GM19452 (cell line): ENCODE results near the gene MAGI2.

Experiments
- ATAC-seq: cut with Tn5 transposase; IDR thresholded peaks from one replicate; pipeline ENCODE4 v1.9.1; 2021; ENCODE audit not compliant: unreplicated experiment

The MAGI2 gene

GRCh38 chr7:78684201-78684600, 769.3 kb downstream of the MAGI2 start:
- ATAC-seq: no peak

- ATAC-seq: no peak
Measured at GRCh38 chr7:78683566-78683965, 769.9 kb downstream of the MAGI2 start.

GRCh38 chr7:78679112-78679876, 774.2 kb downstream of the MAGI2 start:
- ATAC-seq: no peak

GRCh38 chr7:78677391-78677790, 776.1 kb downstream of the MAGI2 start:
- ATAC-seq: no peak

- no peak for ATAC-seq
Measured at GRCh38 chr7:78675511-78675910, 778.0 kb downstream of the MAGI2 start.

GRCh38 chr7:78673272-78673671, 780.2 kb downstream of the MAGI2 start:
- no peak for ATAC-seq

- no peak for ATAC-seq
Measured at GRCh38 chr7:78662939-78663338, 790.5 kb downstream of the MAGI2 start.

GRCh38 chr7:78649976-78650375, 803.5 kb downstream of the MAGI2 start:
- no peak for ATAC-seq

- no peak for ATAC-seq
Measured at GRCh38 chr7:78649236-78649635, 804.2 kb downstream of the MAGI2 start.

- ATAC-seq: no peak
Measured at GRCh38 chr7:78642751-78643150, 810.7 kb downstream of the MAGI2 start.

GRCh38 chr7:78638364-78638763, 815.1 kb downstream of the MAGI2 start:
- ATAC-seq: no peak

GRCh38 chr7:78636727-78637126, 816.7 kb downstream of the MAGI2 start:
- no peak for ATAC-seq

- no peak for ATAC-seq
Measured at GRCh38 chr7:78635026-78635793, 818.3 kb downstream of the MAGI2 start.

- no peak for ATAC-seq
Measured at GRCh38 chr7:78634093-78634492, 819.4 kb downstream of the MAGI2 start.

- ATAC-seq: no peak
Measured at GRCh38 chr7:78620920-78621319, 832.5 kb downstream of the MAGI2 start.

GRCh38 chr7:78616539-78616938, 836.9 kb downstream of the MAGI2 start:
- no peak for ATAC-seq

- ATAC-seq: no peak
Measured at GRCh38 chr7:78609281-78609680, 844.2 kb downstream of the MAGI2 start.

GRCh38 chr7:78607099-78607498, 846.4 kb downstream of the MAGI2 start:
- ATAC-seq: no peak

- no peak for ATAC-seq
Measured at GRCh38 chr7:78605119-78605518, 848.3 kb downstream of the MAGI2 start.

- ATAC-seq: no peak
Measured at GRCh38 chr7:78601728-78602127, 851.7 kb downstream of the MAGI2 start.

- no peak for ATAC-seq
Measured at GRCh38 chr7:78594156-78594555, 859.3 kb downstream of the MAGI2 start.

GRCh38 chr7:78588393-78588792, 865.1 kb downstream of the MAGI2 start:
- ATAC-seq: no peak
